Activated T-cell treated with anti-CD3 and anti-CD28 coated beads, Interleukin-2, amount 50 U/mL, for 4 hours (primary cell): Measurements from ENCODE around the gene NADK. TPM values are rescaled to one million over a fixed set of nuclear protein-coding genes. Genes with fewer than 3 reads are reported as not detected.

ENCODE experiments used
- ATAC-seq, 2 donors: fragments of 200-7000 bp; cut with Tn5 transposase; one replicate each; pipeline ENCODE4 v1.10.0; 2021
- DNase-seq: peaks from one replicate; pipeline ENCODE4 v3.0.0-alpha.2; 2020
- H3K27me3 Mint-ChIP-seq: one replicate; pipeline ENCODE4 v1.8.0; 2021; ENCODE audit warnings: low read depth, mixed read lengths
- H3K36me3 Mint-ChIP-seq: one replicate; pipeline ENCODE4 v1.8.0; 2022; ENCODE audit warnings: mixed read lengths; ENCODE audit not compliant: insufficient read depth
- H3K4me1 Mint-ChIP-seq: one replicate; pipeline ENCODE4 v1.8.0; 2021; ENCODE audit warnings: low read depth, mixed read lengths
- H3K4me3 Mint-ChIP-seq: one replicate; pipeline ENCODE4 v1.8.0; 2021; ENCODE audit warnings: mild to moderate bottlenecking, moderate library complexity, mixed read lengths
- H3K9me3 Mint-ChIP-seq: one replicate; pipeline ENCODE4 v1.8.0; 2021; ENCODE audit warnings: mixed read lengths
- total RNA-seq, 3 donors: library from RNA; stranded (reverse); gene quantifications; one replicate each; pipeline ENCODE4 v1.2.1, GENCODE V29; 2021

Gene NADK
- total RNA-seq, 3 donors from 2014 or later, result 98.7 to 108 (median 106) TPM

- Mint-ChIP-seq H3K4me3 (no peak overlapping the region), H3K27me3 (no peaks in the 10 kb centered on the region), H3K9me3 (no peaks in the 10 kb centered on the region), H3K4me1 (no peaks in the 10 kb centered on the region), H3K36me3 (peaks cover 19% of the 10 kb centered on the region)
- ATAC-seq (no peak), DNase-seq (no peak)
These were observed 16.5 kb downstream of the NADK start for GRCh38 chr1:1761504-1762376.

GRCh38 chr1:1760715-1761114, 17.6 kb downstream of the NADK start:
- no peaks in the 10 kb centered on the region for H3K4me1 Mint-ChIP-seq
- peaks cover 21% of the 10 kb centered on the region for H3K36me3 Mint-ChIP-seq
- no peaks in the 10 kb centered on the region for H3K27me3 Mint-ChIP-seq
- DNase-seq (no peak), ATAC-seq (no peak)
- H3K9me3 Mint-ChIP-seq, result no peaks in the 10 kb centered on the region
- H3K4me3 Mint-ChIP-seq, result no peak overlapping the region

- no peaks in the 10 kb centered on the region for H3K9me3 Mint-ChIP-seq
- ATAC-seq, result no peak
- DNase-seq, result no peak
These were observed 18.0 kb downstream of the NADK start for GRCh38 chr1:1760345-1760650.

GRCh38 chr1:1759456-1760344, 18.6 kb downstream of the NADK start:
- peaks cover 17% of the 10 kb centered on the region for H3K36me3 Mint-ChIP-seq

More at GRCh38 chr1:1760345-1760650, 18.0 kb downstream of the NADK start:
- Mint-ChIP-seq H3K4me1 (no peaks in the 10 kb centered on the region), H3K27me3 (no peaks in the 10 kb centered on the region), H3K4me3 (no peak overlapping the region), H3K36me3 (peaks cover 21% of the 10 kb centered on the region)

DNA sequence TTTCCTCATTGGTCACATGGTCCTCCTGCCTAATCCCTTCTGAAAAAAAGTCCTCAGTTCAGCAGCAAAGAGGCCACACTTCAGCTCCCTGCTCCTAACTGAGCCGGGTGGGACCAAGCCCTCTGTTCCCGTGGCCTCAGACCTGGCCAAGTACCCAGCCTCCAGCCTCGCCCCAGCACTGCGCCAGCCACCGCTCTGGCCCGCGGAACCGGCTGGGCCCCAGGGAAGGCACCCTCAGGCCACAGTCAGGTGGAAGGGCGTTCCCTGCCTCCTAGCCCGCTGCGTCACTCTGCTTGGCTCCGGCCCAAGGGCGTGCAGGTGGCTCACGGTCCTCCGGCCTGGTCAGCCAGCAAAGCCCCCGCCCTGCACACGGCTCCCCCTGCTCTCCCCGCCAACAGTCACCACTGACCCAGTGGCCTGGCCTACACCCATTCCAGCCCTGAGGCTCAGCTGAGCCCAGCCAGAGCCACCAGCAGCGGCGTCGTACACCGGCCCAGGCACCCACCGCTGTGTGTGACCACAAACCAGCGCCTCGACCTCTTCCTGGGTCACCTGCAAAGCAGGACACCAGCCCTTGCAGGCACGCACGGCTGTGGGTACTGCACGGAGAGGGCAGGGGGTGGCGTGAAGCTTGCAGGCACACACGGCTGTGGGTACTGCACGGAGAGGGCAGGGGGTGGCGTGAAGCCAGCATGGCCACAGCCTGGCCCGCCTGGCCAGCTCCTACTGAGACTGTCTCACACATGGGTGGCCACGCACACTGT, 19.4 kb downstream of the NADK start:
- Mint-ChIP-seq H3K27me3 (no peaks in the 10 kb centered on the region), H3K4me3 (no peak overlapping the region), H3K9me3 (no peaks in the 10 kb centered on the region), H3K4me1 (no peaks in the 10 kb centered on the region), H3K36me3 (peaks cover 15% of the 10 kb centered on the region)
- DNase-seq (no peak), ATAC-seq (no peak)

More at GRCh38 chr1:1759456-1760344, 18.6 kb downstream of the NADK start:
- ATAC-seq (no peak), DNase-seq (no peak)
- Mint-ChIP-seq H3K4me3 (no peak overlapping the region), H3K4me1 (no peaks in the 10 kb centered on the region), H3K27me3 (no peaks in the 10 kb centered on the region), H3K9me3 (no peaks in the 10 kb centered on the region)

DNA sequence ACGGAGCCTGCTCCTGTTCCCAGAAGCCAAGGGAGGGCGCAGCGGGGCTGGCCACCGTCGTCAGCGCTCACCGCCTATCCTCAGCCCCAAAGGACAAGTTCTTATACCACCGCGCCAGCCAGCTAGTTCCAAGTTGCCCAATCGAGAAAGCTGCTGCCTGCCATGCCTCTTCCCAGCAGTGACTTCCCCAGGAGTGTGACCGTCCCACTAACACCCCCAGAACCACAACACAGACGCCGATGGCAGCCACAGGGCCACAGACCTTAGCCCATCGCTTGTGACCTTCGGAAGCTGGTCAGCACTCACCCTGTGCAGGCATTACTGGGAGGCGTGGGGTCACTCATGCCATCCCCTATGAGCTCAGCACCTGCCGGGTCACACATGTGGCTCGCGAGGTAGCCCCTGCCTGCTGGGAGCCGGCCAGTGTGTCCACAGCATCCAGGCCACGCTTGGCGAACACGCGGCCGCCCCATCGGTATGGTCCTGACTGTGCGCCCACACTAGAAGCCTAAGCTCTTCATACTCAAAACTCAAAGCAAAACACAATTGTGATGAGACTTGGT, 20.1 kb downstream of the NADK start:
- no peaks in the 10 kb centered on the region for H3K9me3 Mint-ChIP-seq
- H3K36me3 Mint-ChIP-seq, result peaks cover 17% of the 10 kb centered on the region
- ATAC-seq (no peak), DNase-seq (no peak)
- H3K27me3 Mint-ChIP-seq, result no peaks in the 10 kb centered on the region
- no peaks in the 10 kb centered on the region for H3K4me1 Mint-ChIP-seq
- no peak overlapping the region for H3K4me3 Mint-ChIP-seq

DNA sequence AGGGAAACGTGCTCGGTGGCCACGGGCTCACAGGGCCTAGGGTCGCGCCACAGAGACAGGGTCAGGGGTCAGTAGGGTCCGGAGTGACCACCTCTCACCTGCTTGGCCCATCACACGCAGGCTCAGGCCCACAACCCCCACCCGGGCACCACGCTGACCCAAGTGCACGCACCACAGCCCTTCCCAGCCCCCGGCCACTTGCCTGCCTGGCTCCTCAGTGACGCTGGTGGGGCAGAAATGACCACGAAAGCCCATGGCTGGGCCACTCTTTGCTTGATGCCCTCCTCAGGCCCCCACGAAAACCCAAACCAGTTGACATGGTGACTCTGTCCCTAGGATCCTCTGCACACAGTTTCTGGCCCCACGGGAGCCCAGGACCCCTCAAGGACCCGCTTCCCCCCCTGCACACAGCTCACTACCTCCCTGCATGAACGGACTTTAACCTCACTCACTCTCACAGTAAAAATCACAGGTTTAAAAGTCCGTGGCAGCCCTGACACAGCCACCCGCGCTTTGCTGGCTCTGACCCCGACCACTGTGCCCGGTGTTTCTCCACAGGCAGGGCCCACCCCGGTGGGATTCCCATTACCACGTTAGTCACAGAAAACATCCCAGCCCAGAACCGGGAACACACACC, 20.7 kb downstream of the NADK start:
- H3K9me3 Mint-ChIP-seq, result no peaks in the 10 kb centered on the region
- ATAC-seq (no peak), DNase-seq (no peak)
- no peaks in the 10 kb centered on the region for H3K27me3 Mint-ChIP-seq
- H3K36me3 Mint-ChIP-seq, result peaks cover 18% of the 10 kb centered on the region
- no peaks in the 10 kb centered on the region for H3K4me1 Mint-ChIP-seq
- no peak overlapping the region for H3K4me3 Mint-ChIP-seq

DNA sequence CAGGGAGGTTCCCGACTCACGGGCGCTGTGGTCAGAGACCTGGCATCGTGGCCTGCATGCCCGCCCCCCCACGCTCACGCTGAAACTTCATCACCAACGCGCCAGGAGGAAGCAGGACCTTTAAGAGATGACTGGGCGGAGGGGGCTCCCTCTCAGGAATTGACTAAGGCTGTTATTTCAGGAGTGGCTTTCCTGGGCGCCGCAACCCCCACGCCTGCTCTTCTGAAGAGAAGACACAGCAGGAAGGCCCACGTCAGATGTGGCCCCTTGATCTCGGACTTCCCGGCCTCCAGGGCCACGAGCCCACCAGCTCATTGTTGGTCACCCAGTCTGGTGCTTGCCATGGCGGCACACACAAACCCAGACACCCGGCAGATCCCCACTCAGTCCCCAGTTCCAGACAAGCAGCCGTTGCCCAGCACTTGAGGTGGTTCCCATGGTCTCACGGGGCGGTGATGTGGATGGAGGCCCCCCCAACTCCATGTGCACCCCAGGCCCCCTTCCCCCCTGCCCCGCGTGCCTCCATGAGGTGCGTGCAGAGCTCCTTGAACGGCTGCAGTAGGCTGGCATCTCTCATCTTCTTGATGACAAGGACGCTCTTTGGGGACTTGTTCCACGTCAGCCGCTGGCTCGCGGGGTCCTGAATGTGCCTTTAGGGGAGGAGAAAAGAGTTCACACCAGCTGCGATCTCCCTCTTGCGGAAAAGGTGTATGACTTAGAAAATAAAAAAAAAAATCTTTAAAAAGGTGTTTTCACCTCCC, 21.4 kb downstream of the NADK start:
- H3K27me3 Mint-ChIP-seq, result no peaks in the 10 kb centered on the region
- DNase-seq, result no peak
- no peak overlapping the region for H3K4me3 Mint-ChIP-seq
- no peaks in the 10 kb centered on the region for H3K4me1 Mint-ChIP-seq
- no peak for ATAC-seq
- H3K36me3 Mint-ChIP-seq, result peaks cover 22% of the 10 kb centered on the region
- H3K9me3 Mint-ChIP-seq, result no peaks in the 10 kb centered on the region

DNA sequence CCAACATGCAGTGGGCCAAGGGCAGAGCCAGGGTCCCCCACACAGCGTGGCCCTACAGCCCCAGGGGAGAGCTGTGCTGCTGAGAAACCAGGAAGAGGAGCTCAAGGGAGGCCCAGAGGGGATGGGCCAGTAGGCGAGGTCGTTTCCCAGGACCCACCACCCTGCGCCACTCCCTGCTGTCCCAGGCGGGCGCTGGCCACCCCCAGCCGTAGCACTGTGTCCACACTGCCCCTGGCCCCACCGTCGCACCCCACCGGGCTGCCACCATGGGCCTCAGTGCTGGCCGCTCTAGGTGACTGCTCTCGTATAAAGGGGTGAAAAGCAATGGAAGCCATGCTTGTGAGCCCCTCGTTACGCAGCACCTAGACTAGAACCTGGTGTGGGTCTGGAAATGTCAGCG, 22.4 kb downstream of the NADK start:
- DNase-seq, result no peak
- Mint-ChIP-seq H3K27me3 (no peaks in the 10 kb centered on the region), H3K4me1 (no peaks in the 10 kb centered on the region), H3K4me3 (no peak overlapping the region), H3K9me3 (no peaks in the 10 kb centered on the region), H3K36me3 (peaks cover 19% of the 10 kb centered on the region)
- no peak for ATAC-seq

DNA sequence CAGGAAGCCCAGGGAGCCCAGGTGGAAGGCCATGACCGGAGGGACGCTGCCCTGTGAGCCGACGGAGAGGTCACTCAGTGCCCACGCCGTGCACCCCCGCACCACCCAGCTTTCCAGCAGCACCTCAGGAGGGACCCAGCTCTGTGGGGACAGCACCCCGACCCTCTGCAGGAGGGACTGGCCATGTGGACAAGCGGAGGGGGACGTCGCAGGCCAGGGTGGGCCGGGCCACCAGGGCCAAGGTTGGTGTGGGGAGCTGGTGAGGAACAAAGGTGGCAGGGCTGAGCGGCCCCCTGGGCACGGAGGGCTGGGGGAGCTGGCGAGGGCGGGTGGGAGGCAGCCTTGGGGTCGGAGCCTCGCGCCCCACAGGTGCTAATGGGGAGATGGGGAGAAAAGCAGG, 22.8 kb downstream of the NADK start:
- Mint-ChIP-seq H3K36me3 (peaks cover 19% of the 10 kb centered on the region), H3K27me3 (no peaks in the 10 kb centered on the region), H3K9me3 (no peaks in the 10 kb centered on the region), H3K4me3 (no peak overlapping the region), H3K4me1 (no peaks in the 10 kb centered on the region)
- no peak for ATAC-seq
- DNase-seq, result no peak

DNA sequence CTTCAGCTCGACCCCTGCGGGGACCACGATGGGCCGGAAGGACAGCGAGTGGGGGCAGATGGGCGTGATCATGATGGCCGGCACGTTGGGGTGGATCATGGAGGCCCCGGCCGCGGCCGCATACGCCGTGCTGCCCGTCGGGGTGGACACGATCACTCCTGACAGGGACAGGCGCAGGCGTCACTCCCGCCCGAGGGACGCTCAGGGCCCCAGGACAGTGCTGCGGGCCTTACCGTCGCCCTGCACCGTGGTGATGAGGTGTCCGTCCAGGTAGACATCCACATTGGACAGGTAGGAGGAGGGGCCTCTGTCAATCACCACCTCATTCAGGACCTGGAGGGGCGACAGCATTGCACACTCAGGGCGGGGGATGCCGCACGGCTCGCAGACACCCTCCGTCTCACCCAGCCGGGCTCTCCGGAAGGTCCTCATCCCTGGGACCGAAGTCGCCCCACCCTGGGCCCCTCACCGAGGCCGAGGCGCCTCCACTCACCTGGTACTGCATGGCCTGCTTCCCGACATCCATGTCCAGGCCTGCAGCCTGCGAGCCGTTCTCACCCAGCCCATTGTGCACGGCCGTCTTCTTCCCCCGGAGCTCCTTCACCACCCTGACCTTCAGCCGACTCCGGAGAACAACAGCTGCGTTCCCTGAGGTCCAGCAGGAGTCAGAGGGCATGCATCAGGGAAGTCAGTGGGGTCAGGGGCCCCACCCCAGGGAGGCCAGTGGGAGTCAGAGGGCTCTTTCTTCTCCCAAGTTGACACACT, 24.0 kb downstream of the NADK start:
- no peaks in the 10 kb centered on the region for H3K4me1 Mint-ChIP-seq
- no peaks in the 10 kb centered on the region for H3K9me3 Mint-ChIP-seq
- no peaks in the 10 kb centered on the region for H3K27me3 Mint-ChIP-seq
- no peak overlapping the region for H3K4me3 Mint-ChIP-seq
- H3K36me3 Mint-ChIP-seq, result peaks cover 17% of the 10 kb centered on the region
- ATAC-seq (no peak), DNase-seq (no peak)

GRCh38 chr1:1753607-1754005, 24.7 kb downstream of the NADK start:
- ATAC-seq (no peak), DNase-seq (no peak)
- no peaks in the 10 kb centered on the region for H3K9me3 Mint-ChIP-seq
- H3K27me3 Mint-ChIP-seq, result no peaks in the 10 kb centered on the region
- H3K36me3 Mint-ChIP-seq, result peaks cover 16% of the 10 kb centered on the region
- H3K4me3 Mint-ChIP-seq, result no peak overlapping the region
- peaks cover under 1% of the 10 kb centered on the region for H3K4me1 Mint-ChIP-seq
